ENCODE data around the gene FSD1L.

DNA sequence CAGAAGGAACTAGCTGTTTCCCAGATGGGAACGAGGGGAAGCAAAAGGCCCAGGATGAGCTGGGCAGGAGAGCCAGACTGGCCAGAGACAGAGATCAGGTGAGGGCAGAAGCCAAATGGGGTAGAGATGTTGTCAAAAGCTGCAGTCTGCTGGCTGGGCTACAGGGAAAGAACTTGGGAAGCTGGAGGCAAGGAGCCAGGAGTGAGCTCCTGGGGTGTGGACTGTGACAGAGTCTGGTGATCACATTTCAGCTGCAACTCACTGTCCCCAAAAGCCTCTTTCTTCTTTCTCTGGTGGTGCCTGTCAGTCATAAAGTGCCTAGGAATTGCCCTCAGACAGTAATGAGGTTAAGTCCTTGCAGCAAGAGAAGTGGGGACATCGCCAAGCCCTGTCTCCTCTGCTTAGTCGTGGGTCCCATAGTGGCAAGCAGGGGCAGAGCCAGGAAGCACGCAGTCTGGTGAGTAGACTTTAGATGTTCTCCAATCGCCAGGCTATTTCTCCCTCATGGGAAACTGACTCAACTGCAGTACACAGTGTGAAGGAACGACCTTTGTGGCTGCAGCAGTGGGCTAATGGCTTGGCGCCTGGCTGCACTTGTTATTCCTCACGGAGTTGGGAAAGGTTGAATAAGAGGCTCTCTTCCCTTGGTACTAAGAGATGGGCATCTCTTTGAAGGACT, 2.5 kb upstream of the FSD1L start:
- TF ChIP-seq, protein P1, sequence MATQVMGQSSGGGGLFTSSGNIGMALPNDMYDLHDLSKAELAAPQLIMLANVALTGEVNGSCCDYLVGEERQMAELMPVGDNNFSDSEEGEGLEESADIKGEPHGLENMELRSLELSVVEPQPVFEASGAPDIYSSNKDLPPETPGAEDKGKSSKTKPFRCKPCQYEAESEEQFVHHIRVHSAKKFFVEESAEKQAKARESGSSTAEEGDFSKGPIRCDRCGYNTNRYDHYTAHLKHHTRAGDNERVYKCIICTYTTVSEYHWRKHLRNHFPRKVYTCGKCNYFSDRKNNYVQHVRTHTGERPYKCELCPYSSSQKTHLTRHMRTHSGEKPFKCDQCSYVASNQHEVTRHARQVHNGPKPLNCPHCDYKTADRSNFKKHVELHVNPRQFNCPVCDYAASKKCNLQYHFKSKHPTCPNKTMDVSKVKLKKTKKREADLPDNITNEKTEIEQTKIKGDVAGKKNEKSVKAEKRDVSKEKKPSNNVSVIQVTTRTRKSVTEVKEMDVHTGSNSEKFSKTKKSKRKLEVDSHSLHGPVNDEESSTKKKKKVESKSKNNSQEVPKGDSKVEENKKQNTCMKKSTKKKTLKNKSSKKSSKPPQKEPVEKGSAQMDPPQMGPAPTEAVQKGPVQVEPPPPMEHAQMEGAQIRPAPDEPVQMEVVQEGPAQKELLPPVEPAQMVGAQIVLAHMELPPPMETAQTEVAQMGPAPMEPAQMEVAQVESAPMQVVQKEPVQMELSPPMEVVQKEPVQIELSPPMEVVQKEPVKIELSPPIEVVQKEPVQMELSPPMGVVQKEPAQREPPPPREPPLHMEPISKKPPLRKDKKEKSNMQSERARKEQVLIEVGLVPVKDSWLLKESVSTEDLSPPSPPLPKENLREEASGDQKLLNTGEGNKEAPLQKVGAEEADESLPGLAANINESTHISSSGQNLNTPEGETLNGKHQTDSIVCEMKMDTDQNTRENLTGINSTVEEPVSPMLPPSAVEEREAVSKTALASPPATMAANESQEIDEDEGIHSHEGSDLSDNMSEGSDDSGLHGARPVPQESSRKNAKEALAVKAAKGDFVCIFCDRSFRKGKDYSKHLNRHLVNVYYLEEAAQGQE (IDR thresholded peaks at IDR 0.05; ENCODE audit: insufficient read depth in 1 of 2, low read depth in 2 of 2, low read length in 2 of 2): no peak
- no peak for TF ChIP-seq TAF1 (IDR thresholded peaks at IDR 0.05; ENCODE audit: borderline replicate concordance, insufficient read depth, low read length)
- no peak for TF ChIP-seq POLR2AphosphoS5 (IDR thresholded peaks at IDR 0.05; ENCODE audit: low read depth, low read length)
- TF ChIP-seq SIN3A (IDR thresholded peaks at IDR 0.05; ENCODE audit: borderline replicate concordance, insufficient read depth, low read length): no peak
- no peak for TF ChIP-seq FOXP2 (optimal IDR thresholded peaks at IDR 0.05; ENCODE audit: borderline replicate concordance, extremely low read depth, extremely low read length, insufficient read depth)

Measured in PFSK-1 (cell line).